ENCODE measurements around the gene PRRT3. TPM values are rescaled to one million over a fixed set of nuclear protein-coding genes. Genes with fewer than 3 reads are reported as not detected.

PRRT3 gene
- total RNA-seq, 2 experiments from 2014 or later = 5.5 to 6.9 TPM

GRCh38 chr3:9915254-9916141, 36.7 kb downstream of the PRRT3 start:
- DNase-seq (peak; percentile 36), ATAC-seq (peak; percentile 61)
- Mint-ChIP-seq H3K36me3 (ENCODE audit: low read depth) (no peaks in the 10 kb centered on the region), H3K4me3 (peak overlapping the region; percentile 64), H3K4me1 (ENCODE audit: low read depth) (peaks cover 20% of the 10 kb centered on the region), H3K27ac (no peak overlapping the region), H3K27me3 (ENCODE audit: low read depth) (peaks cover 6% of the 10 kb centered on the region), H3K9me3 (ENCODE audit: insufficient read depth) (no peaks in the 10 kb centered on the region)
- POLR2A ChIA-PET = interaction anchor here (0.9 to 2.1 kb wide), 2 partner anchors 13 to 17 kb away, joined by 5 to 11 read pairs; partner anchors contain the start of gene IL17RE
- CTCF ChIA-PET = interaction anchor here (1.0 to 1.8 kb wide), 3 partner anchors 16 to 66 kb away, joined by 3 to 8 read pairs (median 3); no protein-coding TSS in a partner anchor

- DNase-seq (no peak), ATAC-seq (peak; percentile 1)
- H3K36me3 Mint-ChIP-seq (ENCODE audit: low read depth) = no peaks in the 10 kb centered on the region
- CTCF ChIA-PET = interaction anchor here (4.4 kb wide), 1 partner anchor 17 kb away, joined by 39 read pairs; the partner anchor contains the start of gene CRELD1
- H3K4me3 Mint-ChIP-seq = no peak overlapping the region
- no peaks in the 10 kb centered on the region for H3K9me3 Mint-ChIP-seq (ENCODE audit: insufficient read depth)
- POLR2A ChIA-PET = interaction anchor here (0.6 to 1.2 kb wide), 2 partner anchors 21 to 121 kb away, joined by 3 read pairs; no protein-coding TSS in a partner anchor
- peaks cover 6% of the 10 kb centered on the region for H3K27me3 Mint-ChIP-seq (ENCODE audit: low read depth)
- H3K27ac Mint-ChIP-seq = no peak overlapping the region
- H3K4me1 Mint-ChIP-seq (ENCODE audit: low read depth) = peaks cover 22% of the 10 kb centered on the region
These were observed 37.5 kb downstream of the PRRT3 start for GRCh38 chr3:9914559-9915253.

GRCh38 chr3:9914011-9914410, 38.2 kb downstream of the PRRT3 start:
- Mint-ChIP-seq H3K4me1 (ENCODE audit: low read depth) (peaks cover 23% of the 10 kb centered on the region), H3K36me3 (ENCODE audit: low read depth) (no peaks in the 10 kb centered on the region), H3K4me3 (no peak overlapping the region), H3K9me3 (ENCODE audit: insufficient read depth) (no peaks in the 10 kb centered on the region), H3K27me3 (ENCODE audit: low read depth) (peaks cover 6% of the 10 kb centered on the region), H3K27ac (no peak overlapping the region)
- CTCF ChIA-PET = interaction anchor here (2.6 to 4.4 kb wide), 2 partner anchors 18 to 33 kb away, joined by 9 to 39 read pairs; partner anchors contain the start of gene CRELD1
- DNase-seq = no peak
- POLR2A ChIA-PET = interaction anchor here (0.6 to 2.6 kb wide), 3 partner anchors 20 to 120 kb away, joined by 3 to 15 read pairs (median 3); partner anchors contain the start of gene JAGN1
- no peak for ATAC-seq

GRCh38 chr3:9913601-9914000, 38.6 kb downstream of the PRRT3 start:
- Mint-ChIP-seq H3K9me3 (ENCODE audit: insufficient read depth) (no peaks in the 10 kb centered on the region), H3K27me3 (ENCODE audit: low read depth) (peaks cover 6% of the 10 kb centered on the region), H3K4me3 (no peak overlapping the region), H3K36me3 (ENCODE audit: low read depth) (no peaks in the 10 kb centered on the region), H3K27ac (no peak overlapping the region), H3K4me1 (ENCODE audit: low read depth) (peaks cover 23% of the 10 kb centered on the region)
- POLR2A ChIA-PET = interaction anchor here (1.2 to 2.6 kb wide), 3 partner anchors 11 to 23 kb away, joined by 3 to 15 read pairs (median 5); partner anchors contain the start of genes IL17RE and JAGN1
- DNase-seq (no peak), ATAC-seq (no peak)
- CTCF ChIA-PET = interaction anchor here (2.6 to 4.4 kb wide), 2 partner anchors 19 to 33 kb away, joined by 9 to 39 read pairs; partner anchors contain the start of gene CRELD1

GRCh38 chr3:9912294-9912935, 39.8 kb downstream of the PRRT3 start:
- POLR2A ChIA-PET = interaction anchor here (0.6 to 2.6 kb wide), 3 partner anchors 9 to 22 kb away, joined by 3 to 15 read pairs (median 5); partner anchors contain the start of genes IL17RE and JAGN1
- ATAC-seq = no peak

GRCh38 chr3:9911863-9912262, 40.3 kb downstream of the PRRT3 start:
- no peaks in the 10 kb centered on the region for H3K36me3 Mint-ChIP-seq (ENCODE audit: low read depth)
- no peak overlapping the region for H3K27ac Mint-ChIP-seq
- CTCF ChIA-PET = interaction anchor here (1.2 to 4.4 kb wide), 4 partner anchors 9 to 352 kb away, joined by 4 to 39 read pairs (median 10); partner anchors contain the start of genes CRELD1 and IL17RE
- H3K4me1 Mint-ChIP-seq (ENCODE audit: low read depth) = peaks cover 23% of the 10 kb centered on the region
- no peaks in the 10 kb centered on the region for H3K9me3 Mint-ChIP-seq (ENCODE audit: insufficient read depth)
- DNase-seq (no peak), ATAC-seq (no peak)
- peaks cover 6% of the 10 kb centered on the region for H3K27me3 Mint-ChIP-seq (ENCODE audit: low read depth)
- POLR2A ChIA-PET = interaction anchor here (0.6 to 2.6 kb wide), 3 partner anchors 9 to 22 kb away, joined by 3 to 15 read pairs (median 5); partner anchors contain the start of genes IL17RE and JAGN1
- H3K4me3 Mint-ChIP-seq = no peak overlapping the region

More at GRCh38 chr3:9912294-9912935, 39.8 kb downstream of the PRRT3 start:
- Mint-ChIP-seq H3K4me3 (no peak overlapping the region), H3K9me3 (ENCODE audit: insufficient read depth) (no peaks in the 10 kb centered on the region), H3K27me3 (ENCODE audit: low read depth) (peaks cover 6% of the 10 kb centered on the region), H3K4me1 (ENCODE audit: low read depth) (peaks cover 23% of the 10 kb centered on the region), H3K36me3 (ENCODE audit: low read depth) (no peaks in the 10 kb centered on the region), H3K27ac (no peak overlapping the region)
- CTCF ChIA-PET = interaction anchor here (0.7 to 4.4 kb wide), 5 partner anchors 10 to 351 kb away, joined by 3 to 39 read pairs (median 9); partner anchors contain the start of genes CRELD1 and IL17RE
- DNase-seq = no peak

- CTCF ChIA-PET = interaction anchor here (1.0 kb wide), 1 partner anchor 23 kb away, joined by 3 read pairs; no protein-coding TSS in a partner anchor
- H3K36me3 Mint-ChIP-seq (ENCODE audit: low read depth) = no peaks in the 10 kb centered on the region
- POLR2A ChIA-PET = no interaction called here
- no peak for DNase-seq
- H3K4me3 Mint-ChIP-seq = no peak overlapping the region
- peaks cover 6% of the 10 kb centered on the region for H3K27me3 Mint-ChIP-seq (ENCODE audit: low read depth)
- H3K27ac Mint-ChIP-seq = no peak overlapping the region
- peaks cover 12% of the 10 kb centered on the region for H3K4me1 Mint-ChIP-seq (ENCODE audit: low read depth)
- H3K9me3 Mint-ChIP-seq (ENCODE audit: insufficient read depth) = no peaks in the 10 kb centered on the region
- ATAC-seq = no peak
These were observed 42.8 kb downstream of the PRRT3 start for GRCh38 chr3:9909221-9910013.

GRCh38 chr3:9908286-9908685, 43.9 kb downstream of the PRRT3 start:
- Mint-ChIP-seq H3K4me3 (no peak overlapping the region), H3K9me3 (ENCODE audit: insufficient read depth) (no peaks in the 10 kb centered on the region), H3K36me3 (ENCODE audit: low read depth) (no peaks in the 10 kb centered on the region), H3K4me1 (ENCODE audit: low read depth) (peaks cover 20% of the 10 kb centered on the region), H3K27me3 (ENCODE audit: low read depth) (peaks cover 6% of the 10 kb centered on the region), H3K27ac (no peak overlapping the region)
- ChIA-PET CTCF (interaction anchor here (1.3 to 2.4 kb wide), 2 partner anchors 25 to 38 kb away, joined by 3 to 8 read pairs; partner anchors contain the start of gene CRELD1), POLR2A (interaction anchor here (1.6 kb wide), 1 partner anchor 19 kb away, joined by 4 read pairs; no protein-coding TSS in a partner anchor)
- DNase-seq (no peak), ATAC-seq (no peak)

GRCh38 chr3:9906480-9906879, 45.7 kb downstream of the PRRT3 start:
- peaks cover 31% of the 10 kb centered on the region for H3K4me1 Mint-ChIP-seq (ENCODE audit: low read depth)
- POLR2A ChIA-PET = interaction anchor here (1.6 kb wide), 1 partner anchor 17 kb away, joined by 4 read pairs; no protein-coding TSS in a partner anchor
- peaks cover 2% of the 10 kb centered on the region for H3K27me3 Mint-ChIP-seq (ENCODE audit: low read depth)
- CTCF ChIA-PET = interaction anchor here (1.8 to 2.4 kb wide), 2 partner anchors 26 to 27 kb away, joined by 6 to 8 read pairs; partner anchors contain the start of gene CRELD1
- no peaks in the 10 kb centered on the region for H3K9me3 Mint-ChIP-seq (ENCODE audit: insufficient read depth)
- no peak overlapping the region for H3K27ac Mint-ChIP-seq
- no peaks in the 10 kb centered on the region for H3K36me3 Mint-ChIP-seq (ENCODE audit: low read depth)
- no peak for DNase-seq
- H3K4me3 Mint-ChIP-seq = no peak overlapping the region
- no peak for ATAC-seq

GRCh38 chr3:9903904-9904303, 48.3 kb downstream of the PRRT3 start:
- H3K36me3 Mint-ChIP-seq (ENCODE audit: low read depth) = no peaks in the 10 kb centered on the region
- CTCF ChIA-PET = interaction anchor here (1.5 to 3.5 kb wide), 3 partner anchors 8 to 13 kb away, joined by 3 to 20 read pairs (median 11); partner anchors contain the start of gene JAGN1
- POLR2A ChIA-PET = no interaction called here

More at GRCh38 chr3:9903904-9904303, 48.3 kb downstream of the PRRT3 start:
- Mint-ChIP-seq H3K27ac (no peak overlapping the region), H3K27me3 (ENCODE audit: low read depth) (no peaks in the 10 kb centered on the region), H3K9me3 (ENCODE audit: insufficient read depth) (no peaks in the 10 kb centered on the region), H3K4me3 (no peak overlapping the region), H3K4me1 (ENCODE audit: low read depth) (peaks cover 35% of the 10 kb centered on the region)
- ATAC-seq (no peak), DNase-seq (no peak)

Measured in activated CD8-positive, alpha-beta T cell treated with anti-CD3 and anti-CD28 coated beads, Interleukin-2, amount 10 ng/mL, durations not matched to agents 7 days and 5 days (primary cell).